ENCODE data around the gene SDF4.
"Not testable (repeated sequence)": the region's sequence is repeated elsewhere in the genome, so short reads cannot be mapped to it uniquely, and the experiment has no call there.

SDF4 gene

GRCh38 chr1:1177452-1178206 is 54.2 kb downstream of the SDF4 start:
- no peak overlapping the region for H3K27ac ChIP-seq
- no peak for TF ChIP-seq CTCF (conservative IDR thresholded peaks at IDR 0.05)

GRCh38 chr1:1176931-1177330 is 54.9 kb downstream of the SDF4 start:
- TF ChIP-seq CTCF (conservative IDR thresholded peaks at IDR 0.05): no peak

GRCh38 chr1:1176063-1176761 is 55.6 kb downstream of the SDF4 start:
- not testable (repeated sequence) for H3K27ac ChIP-seq

More at GRCh38 chr1:1176931-1177330, 54.9 kb downstream of the SDF4 start:
- no peak overlapping the region for H3K27ac ChIP-seq

- no peak for TF ChIP-seq CTCF (conservative IDR thresholded peaks at IDR 0.05)
- no peak overlapping the region for H3K27ac ChIP-seq
Measured at GRCh38 chr1:1175221-1176062, 56.4 kb downstream of the SDF4 start.

GRCh38 chr1:1173793-1174415 is 57.9 kb downstream of the SDF4 start, which contains the start of gene TTLL10:
TTLL10 (plus strand) TSS chr1:1173880; CDS start chr1:1179216, 5,336 bp downstream.
- TF ChIP-seq CTCF (conservative IDR thresholded peaks at IDR 0.05): no peak
- H3K27ac ChIP-seq: no peak within 1 kb of the TSS

- no peak overlapping the region for H3K27ac ChIP-seq
- no peak for TF ChIP-seq CTCF (conservative IDR thresholded peaks at IDR 0.05)
Measured at GRCh38 chr1:1173061-1173792, 58.6 kb downstream of the SDF4 start.

Data from VCaP (cell line).